H9 (cell line): ENCODE results near the gene ACER3. TPM values are rescaled to one million over a fixed set of nuclear protein-coding genes. Genes with fewer than 3 reads are reported as not detected.

ENCODE experiments used
- DNase-seq: peaks from one replicate; pipeline ENCODE4 v3.0.0-alpha.2; 2017
- H2AFZ ChIP-seq: one replicate; pipeline ENCODE4 v1.6.1; 2013; ENCODE audit warnings: mild to moderate bottlenecking, low read length, control low read depth, moderate library complexity
- H2AK5ac ChIP-seq: 2 replicates; pipeline ENCODE4 v1.6.1; 2013; ENCODE audit warnings: low read length, control low read depth, mixed read lengths; ENCODE audit not compliant: insufficient read length
- H2BK120ac ChIP-seq: one replicate; pipeline ENCODE4 v1.6.1; 2013; ENCODE audit warnings: low read depth, mild to moderate bottlenecking, low read length, control low read depth, inconsistent platforms; ENCODE audit not compliant: poor library complexity, severe bottlenecking
- H2BK12ac ChIP-seq: 2 replicates; pipeline ENCODE4 v1.6.1; 2013; ENCODE audit warnings: low read length, control low read depth, mixed read lengths, low read depth; ENCODE audit not compliant: insufficient read length
- H2BK15ac ChIP-seq: 2 replicates; pipeline ENCODE4 v1.6.1; 2013; ENCODE audit warnings: low read depth, low read length, control low read depth
- H2BK20ac ChIP-seq: one replicate; pipeline ENCODE4 v1.6.1; 2013; ENCODE audit warnings: low read depth, mild to moderate bottlenecking, low read length, control low read depth, inconsistent platforms; ENCODE audit not compliant: poor library complexity, severe bottlenecking
- H2BK5ac ChIP-seq: 2 replicates; pipeline ENCODE4 v1.6.1; 2013; ENCODE audit warnings: low read length, control low read depth, mixed read lengths; ENCODE audit not compliant: insufficient read length
- H3K14ac ChIP-seq: 2 replicates; pipeline ENCODE4 v1.6.1; 2013; ENCODE audit warnings: low read length, control low read depth; ENCODE audit not compliant: insufficient read depth
- H3K18ac ChIP-seq: 2 replicates; pipeline ENCODE4 v1.6.1; 2013; ENCODE audit warnings: low read depth, mild to moderate bottlenecking, mixed read lengths, low read length, control low read depth; ENCODE audit not compliant: insufficient read length
- H3K23ac ChIP-seq: 2 replicates; pipeline ENCODE4 v1.6.1; 2013; ENCODE audit warnings: low read length, control low read depth, mixed read lengths, low read depth; ENCODE audit not compliant: insufficient read length
- H3K23me2 ChIP-seq: 2 replicates; pipeline ENCODE4 v1.6.1; 2013; ENCODE audit warnings: low read depth, mild to moderate bottlenecking, mixed read lengths, low read length, control low read depth; ENCODE audit not compliant: insufficient read length, poor library complexity, severe bottlenecking
- H3K27ac ChIP-seq: 2 replicates; pipeline ENCODE4 v1.5.1; 2013; ENCODE audit warnings: low read length, control low read depth, mixed read lengths, low read depth; ENCODE audit not compliant: insufficient read length
- H3K27me3 ChIP-seq: 2 replicates; pipeline ENCODE4 v1.6.1; 2013; ENCODE audit warnings: low read length, control low read depth, inconsistent platforms; ENCODE audit not compliant: insufficient read depth
- H3K4ac ChIP-seq: 2 replicates; pipeline ENCODE4 v1.6.1; 2013; ENCODE audit warnings: low read depth, mild to moderate bottlenecking, control low read depth, inconsistent platforms, low read length, moderate library complexity
- H3K4me1 ChIP-seq: 2 replicates; pipeline ENCODE4 v1.6.1; 2013; ENCODE audit warnings: low read length, control low read depth, inconsistent platforms; ENCODE audit not compliant: insufficient read depth
- H3K4me2 ChIP-seq: 2 replicates; pipeline ENCODE4 v1.6.1; 2013; ENCODE audit warnings: low read length, control low read depth, mixed read lengths; ENCODE audit not compliant: insufficient read length, insufficient read depth
- H3K56ac ChIP-seq: 2 replicates; pipeline ENCODE4 v1.6.1; 2013; ENCODE audit warnings: low read depth, mild to moderate bottlenecking, mixed read lengths, low read length, control low read depth; ENCODE audit not compliant: insufficient read length
- H3K79me1 ChIP-seq: 2 replicates; pipeline ENCODE4 v1.6.1; 2013; ENCODE audit warnings: low read depth, mild to moderate bottlenecking, moderate library complexity, low read length, control low read depth, inconsistent platforms; ENCODE audit not compliant: insufficient read depth, poor library complexity, severe bottlenecking
- H3K79me2 ChIP-seq: 2 replicates; pipeline ENCODE4 v1.6.1; 2013; ENCODE audit warnings: low read length, control low read depth, inconsistent platforms; ENCODE audit not compliant: insufficient read depth
- H3K9ac ChIP-seq: 2 replicates; pipeline ENCODE4 v1.6.1; 2013; ENCODE audit warnings: low read length, control low read depth, mixed read lengths; ENCODE audit not compliant: insufficient read length; ENCODE audit errors: extremely low read depth
- H3K9me3 ChIP-seq: one replicate; pipeline ENCODE4 v1.6.1; 2013; ENCODE audit warnings: low read depth, low read length, inconsistent platforms; ENCODE audit not compliant: control insufficient read depth
- H3T11ph ChIP-seq: one replicate; pipeline ENCODE4 v1.6.1; 2013; ENCODE audit warnings: mild to moderate bottlenecking, low read length, control low read depth, inconsistent platforms
- H4K20me1 ChIP-seq: one replicate; pipeline ENCODE4 v1.6.1; 2013; ENCODE audit not compliant: control insufficient read depth, insufficient read length, insufficient read depth
- H4K5ac ChIP-seq: 2 replicates; pipeline ENCODE4 v1.6.1; 2013; ENCODE audit warnings: low read depth, mild to moderate bottlenecking, mixed read lengths, low read length, control low read depth; ENCODE audit not compliant: insufficient read length
- H4K8ac ChIP-seq: replicated peaks from 2 replicates; pipeline ENCODE4 v1.6.1; 2013; ENCODE audit warnings: low read length, control low read depth, mixed read lengths, low read depth; ENCODE audit not compliant: insufficient read length
- H4K91ac ChIP-seq: 2 replicates; pipeline ENCODE4 v1.6.1; 2013; ENCODE audit warnings: low read depth, mild to moderate bottlenecking, moderate library complexity, mixed read lengths, low read length, control low read depth; ENCODE audit not compliant: insufficient read length
- H3K27ac Mint-ChIP-seq, 3 experiments: 2 replicates in 2 of 3; 3 replicates in 1 of 3; pipeline ENCODE4 v1.8.0; 2020 to 2021; ENCODE audit warnings: mixed read lengths in 3 of 3, mild to moderate bottlenecking in 1 of 3, moderate library complexity in 1 of 3
- H3K27me3 Mint-ChIP-seq: 2 replicates; pipeline ENCODE4 v1.8.0; 2021; ENCODE audit warnings: low read depth, mild to moderate bottlenecking, moderate library complexity, mixed read lengths
- H3K36me3 Mint-ChIP-seq, 3 experiments: 2 replicates in 2 of 3; 3 replicates in 1 of 3; pipeline ENCODE4 v1.8.0; 2020 to 2021; ENCODE audit warnings: low read depth in 3 of 3, mixed read lengths in 3 of 3; ENCODE audit not compliant: insufficient read depth in 1 of 3
- H3K4me1 Mint-ChIP-seq, 2 experiments: 2 replicates each; pipeline ENCODE4 v1.8.0; 2020; ENCODE audit warnings: mixed read lengths in 2 of 2
- H3K4me3 Mint-ChIP-seq, 2 experiments: 2 replicates in 1 of 2; 3 replicates in 1 of 2; pipeline ENCODE4 v1.8.0; 2020 to 2021; ENCODE audit warnings: mild to moderate bottlenecking in 2 of 2, mixed read lengths in 2 of 2, moderate library complexity in 1 of 2
- H3K9me3 Mint-ChIP-seq, 2 experiments: 2 replicates in 1 of 2; 3 replicates in 1 of 2; pipeline ENCODE4 v1.8.0; 2020; ENCODE audit warnings: mild to moderate bottlenecking in 2 of 2, mixed read lengths in 2 of 2, moderate library complexity in 1 of 2
- WGBS: extraction: QIAGEN DNeasy Blood & Tissue Kit; methylation state at CpG from one replicate; pipeline ENCODE4 v1.1.7; 2013; ENCODE audit warnings: missing lambda C conversion rate, low lambda C conversion rate, mixed read lengths; ENCODE audit not compliant: insufficient read length; ENCODE audit errors: extremely low coverage; 5-methylcytosine and 5-hydroxymethylcytosine counted together
- total RNA-seq: library from RNA; stranded (reverse); gene quantifications from 2 replicates; pipeline ENCODE4 v1.2.1, GENCODE V29; 2021
- TF ChIP-seq, protein P1 (sequence below): fragments of 200-600 bp; sonication (generic); conservative IDR thresholded peaks from 3 replicates; pipeline ENCODE4 v1.8.0; 2021; ENCODE audit warnings: antibody characterized with exemption, mild to moderate bottlenecking

The ACER3 gene
- total RNA-seq, 1 experiment from 2014 or later: 14.7 TPM

DNA sequence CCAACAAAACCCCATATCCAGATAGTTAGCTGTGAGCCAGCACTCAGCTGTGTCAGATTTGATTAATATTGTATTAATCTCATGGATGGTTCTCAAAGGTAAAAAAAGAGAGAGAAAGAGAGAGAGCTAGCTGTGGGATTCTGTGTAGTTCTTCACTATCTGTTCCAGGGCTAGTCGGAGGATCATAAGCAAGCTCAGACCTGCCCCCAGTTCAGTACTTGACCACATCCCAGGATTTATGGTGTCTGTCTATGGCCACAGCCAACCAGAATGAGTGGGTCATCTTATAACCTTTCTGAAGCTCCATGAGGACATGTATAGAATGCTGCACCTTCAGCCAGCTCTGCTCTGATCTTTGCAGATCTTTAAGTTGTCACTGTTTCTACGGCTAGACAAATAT is 160.0 kb downstream of the ACER3 start:
- H3K36me3 Mint-ChIP-seq: peaks cover 0 to 9% (median 3%) of the 10 kb centered on the region in 3 experiments; a peak in 4 of 7 replicates
- H3K4me1 Mint-ChIP-seq: peaks cover 16 to 21% of the 10 kb centered on the region in 2 experiments
- Histone ChIP-seq H2BK5ac (no peak overlapping the region), H3K79me2 (no peaks in the 10 kb centered on the region), H3K79me1 (no peaks in the 10 kb centered on the region), H3K23me2 (no peaks in the 10 kb centered on the region), H3K18ac (no peak overlapping the region), H2BK20ac (no peak overlapping the region), H3T11ph (no peak overlapping the region), H3K27me3 (no peaks in the 10 kb centered on the region), H4K8ac (no peak overlapping the region), H3K27ac (no peak overlapping the region), H3K4me2 (no peak overlapping the region), H2BK12ac (no peak overlapping the region), H4K20me1 (no peaks in the 10 kb centered on the region), H2BK15ac (no peak overlapping the region), H3K9me3 (no peaks in the 10 kb centered on the region), H3K23ac (no peak overlapping the region), H2AFZ (no peak overlapping the region), H2BK120ac (no peak overlapping the region), H3K14ac (no peak overlapping the region), H4K91ac (no peak overlapping the region), H3K9ac (no peak overlapping the region), H2AK5ac (no peak overlapping the region), H3K4ac (no peak overlapping the region), H3K56ac (no peak overlapping the region), H4K5ac (no peak overlapping the region), H3K4me1 (peaks cover 3% of the 10 kb centered on the region; the same call in 1 of the 2 replicates)
- no CpG with 5 or more reads among the region's 2 CpGs for WGBS
- no peak overlapping the region for H3K4me3 Mint-ChIP-seq
- H3K27ac Mint-ChIP-seq: no peak overlapping the region; a peak in 1 of 7 replicates
- no peak for DNase-seq
- no peaks in the 10 kb centered on the region for H3K9me3 Mint-ChIP-seq
- TF ChIP-seq, protein P1, sequence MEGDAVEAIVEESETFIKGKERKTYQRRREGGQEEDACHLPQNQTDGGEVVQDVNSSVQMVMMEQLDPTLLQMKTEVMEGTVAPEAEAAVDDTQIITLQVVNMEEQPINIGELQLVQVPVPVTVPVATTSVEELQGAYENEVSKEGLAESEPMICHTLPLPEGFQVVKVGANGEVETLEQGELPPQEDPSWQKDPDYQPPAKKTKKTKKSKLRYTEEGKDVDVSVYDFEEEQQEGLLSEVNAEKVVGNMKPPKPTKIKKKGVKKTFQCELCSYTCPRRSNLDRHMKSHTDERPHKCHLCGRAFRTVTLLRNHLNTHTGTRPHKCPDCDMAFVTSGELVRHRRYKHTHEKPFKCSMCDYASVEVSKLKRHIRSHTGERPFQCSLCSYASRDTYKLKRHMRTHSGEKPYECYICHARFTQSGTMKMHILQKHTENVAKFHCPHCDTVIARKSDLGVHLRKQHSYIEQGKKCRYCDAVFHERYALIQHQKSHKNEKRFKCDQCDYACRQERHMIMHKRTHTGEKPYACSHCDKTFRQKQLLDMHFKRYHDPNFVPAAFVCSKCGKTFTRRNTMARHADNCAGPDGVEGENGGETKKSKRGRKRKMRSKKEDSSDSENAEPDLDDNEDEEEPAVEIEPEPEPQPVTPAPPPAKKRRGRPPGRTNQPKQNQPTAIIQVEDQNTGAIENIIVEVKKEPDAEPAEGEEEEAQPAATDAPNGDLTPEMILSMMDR: no peak
- no peaks in the 10 kb centered on the region for H3K27me3 Mint-ChIP-seq
